Measurements from ENCODE around the gene BMF. TPM values are rescaled to one million over a fixed set of nuclear protein-coding genes. Genes with fewer than 3 reads are reported as not detected.

Gene BMF
- total RNA-seq, 1 experiment from 2014 or later: 11.5 TPM

- intact Hi-C loops (cut with micrococcal nuclease; ENCODE audit: unreplicated experiment): loop anchor here (5.0 kb wide), 2 partner anchors 41 to 54 kb away; partner anchors contain the start of gene BUB1B
- peak; percentile 21 for DNase-seq
- Mint-ChIP-seq H3K9me3 (ENCODE audit: low read depth, unreplicated experiment) (no peaks in the 10 kb centered on the region), H3K4me1 (ENCODE audit: low read depth, unreplicated experiment) (peaks cover 35% of the 10 kb centered on the region), H3K36me3 (ENCODE audit: insufficient read depth, unreplicated experiment) (peaks cover 29% of the 10 kb centered on the region), H3K4me3 (ENCODE audit: low read depth, unreplicated experiment) (peak overlapping the region; percentile 75), H3K27ac (ENCODE audit: unreplicated experiment) (peak overlapping the region; percentile 41), H3K27me3 (ENCODE audit: unreplicated experiment) (no peaks in the 10 kb centered on the region)
- no peak for TF ChIP-seq CTCF (IDR thresholded peaks at IDR 0.05; ENCODE audit: unreplicated experiment)
- no TSS peak for BruUV-seq (replicated peaks)
- CTCF ChIA-PET: interaction anchor here (0.6 to 2.5 kb wide), 3 partner anchors 54 to 80 kb away, joined by 4 to 10 read pairs (median 7); no protein-coding TSS in a partner anchor
Measured at GRCh38 chr15:40108061-40108854, 421 bp downstream of the BMF start.

GRCh38 chr15:40106203-40107161 is 2.2 kb downstream of the BMF start:
- no peaks in the 10 kb centered on the region for H3K27me3 Mint-ChIP-seq (ENCODE audit: unreplicated experiment)
- H3K4me3 Mint-ChIP-seq (ENCODE audit: low read depth, unreplicated experiment): peak overlapping the region; percentile 75
- intact Hi-C loops (cut with micrococcal nuclease; ENCODE audit: unreplicated experiment): loop anchor here (1.0 to 5.0 kb wide), 3 partner anchors 39 to 61 kb away; partner anchors contain the start of gene BUB1B
- TSS peak; percentile 17 for BruUV-seq (replicated peaks)
- peaks cover 50% of the 10 kb centered on the region for H3K4me1 Mint-ChIP-seq (ENCODE audit: low read depth, unreplicated experiment)
- H3K36me3 Mint-ChIP-seq (ENCODE audit: insufficient read depth, unreplicated experiment): peaks cover 29% of the 10 kb centered on the region
- no peaks in the 10 kb centered on the region for H3K9me3 Mint-ChIP-seq (ENCODE audit: low read depth, unreplicated experiment)
- peak overlapping the region; percentile 90 for H3K27ac Mint-ChIP-seq (ENCODE audit: unreplicated experiment)
- peak; percentile 70 for DNase-seq
- no peak for TF ChIP-seq CTCF (IDR thresholded peaks at IDR 0.05; ENCODE audit: unreplicated experiment)
- CTCF ChIA-PET: interaction anchor here (0.6 to 5.5 kb wide), 10 partner anchors 8 to 278 kb away, joined by 3 to 75 read pairs (median 4); no protein-coding TSS in a partner anchor

GRCh38 chr15:40105517-40106202 is 3.0 kb downstream of the BMF start:
- H3K36me3 Mint-ChIP-seq (ENCODE audit: insufficient read depth, unreplicated experiment): peaks cover 35% of the 10 kb centered on the region
- no TSS peak for BruUV-seq (replicated peaks)
- TF ChIP-seq CTCF (IDR thresholded peaks at IDR 0.05; ENCODE audit: unreplicated experiment): no peak
- H3K4me3 Mint-ChIP-seq (ENCODE audit: low read depth, unreplicated experiment): peak overlapping the region; percentile 75
- no peak for DNase-seq
- peaks cover 58% of the 10 kb centered on the region for H3K4me1 Mint-ChIP-seq (ENCODE audit: low read depth, unreplicated experiment)
- CTCF ChIA-PET: interaction anchor here (0.6 to 5.5 kb wide), 3 partner anchors 56 to 277 kb away, joined by 3 to 75 read pairs (median 7); no protein-coding TSS in a partner anchor
- intact Hi-C loops (cut with micrococcal nuclease; ENCODE audit: unreplicated experiment): loop anchor here (5.0 kb wide), 2 partner anchors 38 to 57 kb away; partner anchors contain the start of gene BUB1B
- no peaks in the 10 kb centered on the region for H3K9me3 Mint-ChIP-seq (ENCODE audit: low read depth, unreplicated experiment)
- no peaks in the 10 kb centered on the region for H3K27me3 Mint-ChIP-seq (ENCODE audit: unreplicated experiment)
- H3K27ac Mint-ChIP-seq (ENCODE audit: unreplicated experiment): no peak overlapping the region

Measured in Calu3 (cell line).